Measurements from ENCODE around the gene XKR8.

The XKR8 gene

DNA sequence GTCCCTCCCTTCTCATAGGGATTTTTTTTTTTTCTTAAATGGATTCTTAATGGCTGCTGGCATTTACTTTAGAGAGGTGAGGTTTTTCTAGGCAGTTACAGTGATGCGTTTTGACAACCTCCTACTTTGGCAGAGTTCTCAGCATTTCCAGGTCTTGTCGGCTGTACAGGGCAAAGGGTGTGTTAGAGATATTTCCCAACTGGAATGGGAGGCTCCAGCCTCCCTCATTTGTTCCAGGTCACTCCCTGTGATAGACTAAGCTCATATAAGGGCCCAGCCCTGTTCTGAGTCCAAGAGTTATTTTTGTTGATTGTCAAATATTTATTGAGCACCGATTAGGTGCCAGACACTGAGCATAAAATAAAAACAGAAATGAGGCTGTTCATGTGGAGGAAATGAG lies 7.6 kb upstream of the XKR8 start:
- TF ChIP-seq, protein P1, sequence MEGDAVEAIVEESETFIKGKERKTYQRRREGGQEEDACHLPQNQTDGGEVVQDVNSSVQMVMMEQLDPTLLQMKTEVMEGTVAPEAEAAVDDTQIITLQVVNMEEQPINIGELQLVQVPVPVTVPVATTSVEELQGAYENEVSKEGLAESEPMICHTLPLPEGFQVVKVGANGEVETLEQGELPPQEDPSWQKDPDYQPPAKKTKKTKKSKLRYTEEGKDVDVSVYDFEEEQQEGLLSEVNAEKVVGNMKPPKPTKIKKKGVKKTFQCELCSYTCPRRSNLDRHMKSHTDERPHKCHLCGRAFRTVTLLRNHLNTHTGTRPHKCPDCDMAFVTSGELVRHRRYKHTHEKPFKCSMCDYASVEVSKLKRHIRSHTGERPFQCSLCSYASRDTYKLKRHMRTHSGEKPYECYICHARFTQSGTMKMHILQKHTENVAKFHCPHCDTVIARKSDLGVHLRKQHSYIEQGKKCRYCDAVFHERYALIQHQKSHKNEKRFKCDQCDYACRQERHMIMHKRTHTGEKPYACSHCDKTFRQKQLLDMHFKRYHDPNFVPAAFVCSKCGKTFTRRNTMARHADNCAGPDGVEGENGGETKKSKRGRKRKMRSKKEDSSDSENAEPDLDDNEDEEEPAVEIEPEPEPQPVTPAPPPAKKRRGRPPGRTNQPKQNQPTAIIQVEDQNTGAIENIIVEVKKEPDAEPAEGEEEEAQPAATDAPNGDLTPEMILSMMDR (IDR thresholded peaks at IDR 0.05; ENCODE audit: insufficient read depth, low read length, missing control alignments) = no peak
- ChIA-PET CTCF (interaction anchor here (2.7 kb wide), 1 partner anchor 12 kb away, joined by 11 read pairs; no protein-coding TSS in a partner anchor), POLR2A (no interaction called here)

DNA sequence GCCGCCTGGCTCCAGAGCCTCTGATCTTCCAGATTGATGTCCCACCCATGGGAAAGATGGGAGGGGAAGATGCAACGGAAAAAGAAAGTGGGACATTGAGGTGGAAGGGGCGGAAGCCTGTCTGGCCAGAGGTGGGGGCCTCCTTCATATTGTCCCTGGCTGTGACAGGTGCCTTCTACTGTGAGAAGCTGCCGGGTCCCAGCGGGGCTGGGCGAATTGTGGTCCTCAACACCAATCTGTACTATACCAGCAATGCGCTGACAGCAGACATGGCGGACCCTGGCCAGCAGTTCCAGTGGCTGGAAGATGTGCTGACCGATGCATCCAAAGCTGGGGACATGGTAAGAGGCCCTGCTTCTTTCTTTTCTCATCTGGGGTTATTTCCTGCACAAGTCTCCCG lies 5.6 kb upstream of the XKR8 start:
- POLR2A ChIA-PET = no interaction called here
- no peak for DNase-seq (ENCODE audit: low read depth, low spot score)
- CTCF ChIA-PET = interaction anchor here (1.8 kb wide), 1 partner anchor 14 kb away, joined by 4 read pairs; no protein-coding TSS in a partner anchor
- no peak overlapping the region for H3K4me3 ChIP-seq (ENCODE audit: low read depth, low read length)
- TF ChIP-seq, protein P1 (IDR thresholded peaks at IDR 0.05; ENCODE audit: insufficient read depth, low read length, missing control alignments) = no peak

More for the DNA sequence above, 7.6 kb upstream of the XKR8 start:
- H3K4me3 ChIP-seq (ENCODE audit: low read depth, low read length) = no peak overlapping the region
- no peak for DNase-seq (ENCODE audit: low read depth, low spot score)

DNA sequence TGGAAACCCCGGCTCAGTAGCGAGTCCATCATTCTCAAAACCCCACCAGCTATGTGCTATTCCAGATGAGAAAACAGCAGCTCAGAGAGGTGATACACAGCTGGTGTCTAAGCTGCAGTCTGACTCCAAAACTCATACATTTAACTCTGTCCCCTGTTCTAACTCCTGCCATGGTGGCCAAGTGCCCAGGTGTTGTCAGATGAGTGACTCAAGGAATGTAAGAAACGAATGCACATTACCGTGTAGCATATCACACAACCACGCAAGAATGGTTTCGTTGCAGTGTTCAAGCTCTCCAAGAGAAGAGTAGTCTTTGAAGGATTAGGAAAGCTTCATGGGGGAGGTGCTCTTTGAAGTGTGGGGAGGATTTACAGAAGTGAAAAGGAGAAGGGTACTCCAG lies 4.7 kb upstream of the XKR8 start:
- CTCF ChIA-PET = no interaction called here

DNA sequence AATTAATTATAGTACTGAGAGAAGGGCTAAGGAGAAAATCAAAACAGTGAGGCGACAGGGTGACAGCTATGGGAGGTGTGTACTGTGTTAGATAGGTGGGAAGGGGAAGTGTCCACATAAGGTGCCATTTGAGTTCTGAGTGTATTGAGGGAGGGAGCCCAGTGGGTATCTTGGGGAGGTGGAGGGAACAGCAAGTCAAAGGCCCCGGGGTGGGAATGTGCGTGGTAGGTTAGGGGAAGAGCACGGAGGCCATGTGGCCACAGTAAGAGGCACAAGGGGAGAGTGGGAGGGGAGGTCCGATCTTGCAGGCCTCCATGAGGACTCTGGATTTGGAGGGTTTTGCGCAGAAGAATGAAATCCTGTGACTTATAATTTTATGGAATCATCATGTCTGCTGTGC lies 3.0 kb upstream of the XKR8 start:
- TF ChIP-seq, protein P1 (IDR thresholded peaks at IDR 0.05; ENCODE audit: insufficient read depth, low read length, missing control alignments) = no peak
- ChIA-PET POLR2A (no interaction called here), CTCF (interaction anchor here (2.1 kb wide), 1 partner anchor 10 kb away, joined by 7 read pairs; no protein-coding TSS in a partner anchor)
- H3K4me3 ChIP-seq (ENCODE audit: low read depth, low read length) = no peak overlapping the region
- DNase-seq (ENCODE audit: low read depth, low spot score) = no peak

More for the DNA sequence above, 4.7 kb upstream of the XKR8 start:
- no peak overlapping the region for H3K4me3 ChIP-seq (ENCODE audit: low read depth, low read length)
- DNase-seq (ENCODE audit: low read depth, low spot score) = no peak
- TF ChIP-seq, protein P1 (IDR thresholded peaks at IDR 0.05; ENCODE audit: insufficient read depth, low read length, missing control alignments) = no peak
- POLR2A ChIA-PET = no interaction called here

DNA sequence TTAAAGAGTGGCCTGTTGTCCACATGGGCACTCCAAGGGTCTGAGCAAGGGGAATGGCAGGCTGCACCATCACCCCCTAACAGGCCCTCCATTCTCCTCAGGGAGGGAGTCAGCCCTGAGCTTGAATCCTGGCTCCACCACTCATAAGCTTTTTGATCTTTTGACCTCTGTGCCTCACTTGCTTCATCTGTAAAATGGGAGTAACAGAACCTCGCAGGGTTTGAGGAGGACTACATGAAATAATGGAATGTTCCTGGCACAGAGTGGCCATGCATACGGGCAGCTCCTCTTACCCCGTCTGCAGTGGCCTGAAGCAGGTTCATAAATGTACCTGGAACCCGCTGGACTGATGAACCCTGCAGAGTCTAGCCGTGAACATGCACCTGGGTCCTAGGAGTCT lies 2.1 kb upstream of the XKR8 start:
- TF ChIP-seq, protein P1 (IDR thresholded peaks at IDR 0.05; ENCODE audit: insufficient read depth, low read length, missing control alignments) = no peak
- ChIA-PET CTCF (interaction anchor here (1.3 to 2.1 kb wide), 2 partner anchors 11 to 19 kb away, joined by 3 to 7 read pairs; no protein-coding TSS in a partner anchor), POLR2A (no interaction called here)
- DNase-seq (ENCODE audit: low read depth, low spot score) = no peak
- no peak overlapping the region for H3K4me3 ChIP-seq (ENCODE audit: low read depth, low read length)

DNA sequence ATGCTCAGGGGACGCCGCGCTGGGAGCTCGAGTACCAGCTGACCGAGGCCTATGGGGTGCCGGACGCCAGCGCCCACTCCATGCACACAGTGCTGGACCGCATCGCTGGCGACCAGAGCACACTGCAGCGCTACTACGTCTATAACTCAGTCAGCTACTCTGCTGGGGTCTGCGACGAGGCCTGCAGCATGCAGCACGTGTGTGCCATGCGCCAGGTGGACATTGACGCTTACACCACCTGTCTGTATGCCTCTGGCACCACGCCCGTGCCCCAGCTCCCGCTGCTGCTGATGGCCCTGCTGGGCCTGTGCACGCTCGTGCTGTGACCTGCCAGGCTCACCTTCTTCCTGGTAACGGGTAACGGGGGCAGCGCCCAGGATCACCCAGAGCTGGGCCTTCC lies 1.3 kb upstream of the XKR8 start:
- H3K4me3 ChIP-seq (ENCODE audit: low read depth, low read length) = no peak overlapping the region
- ChIA-PET POLR2A (no interaction called here), CTCF (interaction anchor here (0.8 to 2.2 kb wide), 5 partner anchors 12 to 22 kb away, joined by 3 to 7 read pairs (median 6); no protein-coding TSS in a partner anchor)
- DNase-seq (ENCODE audit: low read depth, low spot score) = no peak
- TF ChIP-seq, protein P1 (IDR thresholded peaks at IDR 0.05; ENCODE audit: insufficient read depth, low read length, missing control alignments) = no peak
